C4-2B (cell line): ENCODE results near the gene GAMT.

Experiments
- H3K27ac ChIP-seq: fragments of 450-650 bp; 2 replicates; pipeline ENCODE4 v1.5.1; 2017
- ZFX ChIP-seq: fragments of 450-650 bp; IDR thresholded peaks from 2 replicates; pipeline ENCODE4 v1.6.1; 2017
- TF ChIP-seq, protein P1 (sequence below): fragments of 450-650 bp; conservative IDR thresholded peaks from 2 replicates; pipeline ENCODE4 v1.5.1; 2017; ENCODE audit warnings: mild to moderate bottlenecking

Gene GAMT

DNA sequence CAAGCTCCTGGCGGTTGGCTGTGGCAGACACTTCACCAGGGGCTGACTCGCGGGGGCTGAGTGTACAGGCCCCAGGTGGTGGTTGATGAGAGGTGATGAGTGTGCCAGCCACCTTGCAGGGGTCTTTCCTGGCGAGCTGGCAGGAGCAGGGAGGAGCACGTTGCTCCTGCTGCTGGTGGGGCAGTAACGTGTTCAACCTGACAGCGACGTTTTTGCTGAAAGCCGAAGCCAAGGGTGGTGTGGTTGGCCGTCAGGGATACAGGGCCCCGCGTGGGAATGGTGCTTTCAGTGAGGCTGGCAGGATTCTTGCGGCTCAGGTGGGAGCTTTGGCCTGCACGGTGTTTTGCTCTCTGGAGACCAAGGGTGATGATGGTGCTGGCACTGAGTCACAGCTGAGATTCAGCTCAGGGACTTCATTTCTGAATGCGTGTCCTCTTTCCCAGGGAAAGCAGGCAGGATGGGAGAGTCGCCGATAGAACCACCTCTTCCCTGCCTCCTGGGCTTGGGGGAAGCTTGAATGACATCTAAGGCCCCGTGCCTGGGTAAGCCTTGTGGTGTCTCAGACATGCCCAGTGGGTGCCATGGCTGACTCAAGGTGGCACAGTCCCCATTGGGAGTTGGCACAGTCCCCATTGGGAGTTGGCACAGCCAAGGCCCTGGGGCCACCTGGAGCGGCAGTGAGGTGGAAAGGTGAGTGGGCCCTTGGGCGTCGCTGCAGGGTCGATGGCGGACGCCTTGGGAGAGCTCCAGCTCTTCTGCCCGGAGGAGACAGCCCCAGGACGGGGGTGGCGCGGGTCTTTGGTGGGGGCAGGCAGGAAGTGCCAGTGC lies 14.9 kb upstream of the GAMT start:
- no peak for TF ChIP-seq ZFX
- TF ChIP-seq, protein P1, sequence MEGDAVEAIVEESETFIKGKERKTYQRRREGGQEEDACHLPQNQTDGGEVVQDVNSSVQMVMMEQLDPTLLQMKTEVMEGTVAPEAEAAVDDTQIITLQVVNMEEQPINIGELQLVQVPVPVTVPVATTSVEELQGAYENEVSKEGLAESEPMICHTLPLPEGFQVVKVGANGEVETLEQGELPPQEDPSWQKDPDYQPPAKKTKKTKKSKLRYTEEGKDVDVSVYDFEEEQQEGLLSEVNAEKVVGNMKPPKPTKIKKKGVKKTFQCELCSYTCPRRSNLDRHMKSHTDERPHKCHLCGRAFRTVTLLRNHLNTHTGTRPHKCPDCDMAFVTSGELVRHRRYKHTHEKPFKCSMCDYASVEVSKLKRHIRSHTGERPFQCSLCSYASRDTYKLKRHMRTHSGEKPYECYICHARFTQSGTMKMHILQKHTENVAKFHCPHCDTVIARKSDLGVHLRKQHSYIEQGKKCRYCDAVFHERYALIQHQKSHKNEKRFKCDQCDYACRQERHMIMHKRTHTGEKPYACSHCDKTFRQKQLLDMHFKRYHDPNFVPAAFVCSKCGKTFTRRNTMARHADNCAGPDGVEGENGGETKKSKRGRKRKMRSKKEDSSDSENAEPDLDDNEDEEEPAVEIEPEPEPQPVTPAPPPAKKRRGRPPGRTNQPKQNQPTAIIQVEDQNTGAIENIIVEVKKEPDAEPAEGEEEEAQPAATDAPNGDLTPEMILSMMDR, result no peak
- H3K27ac ChIP-seq, result peak overlapping the region; percentile 99

DNA sequence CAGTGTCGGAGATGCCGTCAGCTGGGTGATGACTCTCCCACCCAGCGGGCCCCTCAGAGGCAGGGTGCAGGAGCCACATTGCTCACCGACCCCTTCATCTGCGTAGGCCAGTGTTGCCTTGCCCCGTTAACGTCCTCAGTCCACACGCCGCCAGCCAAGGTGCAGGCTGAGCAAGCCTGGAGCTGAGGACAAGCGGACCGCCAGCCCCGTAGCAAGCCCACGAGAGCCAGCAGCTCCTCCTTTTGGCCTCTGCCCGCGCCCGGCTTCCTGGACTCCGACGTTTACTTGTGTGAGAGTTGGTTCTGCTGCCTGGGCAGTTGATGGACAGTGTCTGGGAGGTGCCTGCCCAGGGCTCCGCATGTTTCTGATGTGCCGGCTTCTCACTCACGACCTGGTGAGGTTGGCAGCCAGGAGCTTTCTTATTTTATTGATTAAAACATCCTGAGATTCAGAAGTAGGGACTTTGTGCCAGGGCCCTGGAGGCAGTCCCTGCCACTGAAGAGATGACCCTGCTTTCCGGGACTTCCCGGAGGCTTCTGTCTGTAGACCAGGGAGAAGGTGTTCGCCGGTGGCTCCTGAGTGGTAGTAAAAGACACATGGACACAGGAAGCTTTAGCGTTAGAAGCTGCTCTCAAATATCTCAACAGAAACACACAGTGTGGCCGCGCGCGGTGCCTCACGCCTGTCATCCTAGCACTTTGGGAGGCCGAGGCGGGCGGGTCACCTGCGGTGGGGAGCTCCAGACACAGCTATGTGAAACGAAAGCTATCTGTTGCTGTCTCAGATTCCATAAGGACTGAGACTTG lies 11.9 kb upstream of the GAMT start:
- no peak for TF ChIP-seq ZFX
- TF ChIP-seq, protein P1, result no peak
- peak overlapping the region; percentile 99 for H3K27ac ChIP-seq

DNA sequence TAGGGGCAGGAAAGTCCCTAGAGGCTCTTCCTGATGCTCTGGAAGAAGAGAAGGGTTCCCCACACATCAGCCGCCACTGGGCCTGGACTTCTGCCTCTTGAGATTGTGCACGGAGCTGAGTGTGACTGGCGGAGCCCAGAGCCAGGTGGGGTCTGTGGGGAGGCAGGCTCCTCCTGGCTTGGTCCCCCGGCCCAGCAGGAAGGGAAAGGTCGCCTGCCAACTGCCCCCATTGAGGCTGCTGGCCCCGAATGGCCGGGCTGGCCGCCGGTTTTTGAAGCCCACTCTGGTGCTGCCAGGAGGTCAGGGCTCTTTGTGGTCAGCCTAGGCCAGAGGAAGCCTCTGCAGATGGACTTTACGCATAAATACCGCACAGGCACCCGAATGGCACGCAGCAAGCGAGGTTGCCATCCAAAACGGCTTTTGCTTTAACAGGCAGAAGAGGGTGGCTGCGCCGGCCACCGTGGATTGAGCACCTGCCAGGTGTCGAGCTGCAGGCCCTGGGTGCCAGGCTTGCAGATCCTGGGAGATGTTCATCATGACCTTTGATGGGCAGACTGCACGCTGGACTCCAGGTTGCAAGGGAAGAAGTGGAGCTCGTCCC lies 11.1 kb upstream of the GAMT start:
- H3K27ac ChIP-seq, result peak overlapping the region; percentile 99
- TF ChIP-seq ZFX, result no peak
- TF ChIP-seq, protein P1, result no peak

DNA sequence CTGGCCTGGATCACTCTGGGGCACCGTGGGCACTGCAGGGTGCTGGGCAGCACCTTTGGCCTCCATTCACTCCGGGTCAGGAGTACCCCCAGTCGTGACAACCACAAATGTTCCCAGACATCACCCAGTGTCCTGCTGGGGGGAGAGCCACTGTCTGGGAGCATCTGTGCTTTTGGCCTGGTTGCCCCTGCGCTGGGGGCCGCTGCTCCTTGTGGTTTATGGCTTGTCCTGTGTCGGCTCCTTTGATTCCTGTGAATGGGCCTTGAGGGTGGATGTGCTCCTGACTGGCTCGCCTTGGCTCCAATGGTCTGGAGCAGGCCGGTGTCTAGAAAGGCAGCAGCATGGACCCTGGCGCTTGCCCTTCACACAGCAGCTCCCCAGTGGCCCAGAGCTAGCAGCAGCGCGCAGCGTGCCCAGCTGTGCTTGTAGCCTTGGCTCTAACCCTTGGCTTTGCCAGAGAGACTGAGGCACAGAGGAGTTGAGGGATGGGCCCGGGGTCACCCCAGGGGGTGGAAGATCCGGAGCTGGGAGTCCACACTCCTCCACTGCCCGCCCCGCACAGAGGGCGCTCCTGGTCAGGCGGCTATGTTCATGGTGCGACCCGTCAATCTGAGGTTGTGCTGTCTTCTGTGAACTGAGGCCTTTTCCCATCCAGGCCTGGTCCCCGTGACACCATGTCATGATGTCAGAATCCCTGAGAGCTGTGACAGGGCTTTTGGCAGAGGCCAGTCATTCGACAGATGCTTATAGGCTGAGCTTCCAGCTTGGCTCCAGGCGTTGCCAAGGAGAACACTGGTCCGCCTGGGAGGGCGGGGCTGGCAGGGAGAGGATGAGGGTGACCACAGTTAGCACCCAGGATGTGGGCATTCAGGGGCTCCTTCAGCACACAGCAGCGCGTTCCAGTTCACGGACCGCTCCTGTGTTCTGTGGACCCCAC lies 10.2 kb upstream of the GAMT start:
- no peak for TF ChIP-seq ZFX
- TF ChIP-seq, protein P1, result no peak
- peak overlapping the region; percentile 99 for H3K27ac ChIP-seq

DNA sequence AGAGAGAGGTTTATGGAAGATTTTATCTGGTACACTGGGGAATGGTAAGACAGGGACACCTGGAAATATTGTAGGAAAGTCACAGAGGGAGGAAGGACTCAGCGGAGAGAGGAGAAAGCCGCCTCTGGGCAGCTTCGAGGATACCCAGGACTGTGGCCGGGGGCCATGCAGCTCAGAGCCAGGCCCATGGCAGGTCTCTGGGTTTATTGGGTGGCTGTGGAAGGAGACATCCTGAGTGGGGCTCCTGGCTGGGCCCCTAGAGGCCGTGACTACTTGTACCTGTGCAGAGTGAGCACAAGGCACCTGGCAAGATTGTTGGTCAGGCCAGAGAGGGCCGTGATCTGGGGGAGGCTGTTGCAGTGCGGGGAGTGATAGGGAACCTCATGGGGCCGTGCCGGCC lies 9.4 kb upstream of the GAMT start:
- H3K27ac ChIP-seq, result peak overlapping the region; percentile 99
- no peak for TF ChIP-seq ZFX
- TF ChIP-seq, protein P1, result no peak

DNA sequence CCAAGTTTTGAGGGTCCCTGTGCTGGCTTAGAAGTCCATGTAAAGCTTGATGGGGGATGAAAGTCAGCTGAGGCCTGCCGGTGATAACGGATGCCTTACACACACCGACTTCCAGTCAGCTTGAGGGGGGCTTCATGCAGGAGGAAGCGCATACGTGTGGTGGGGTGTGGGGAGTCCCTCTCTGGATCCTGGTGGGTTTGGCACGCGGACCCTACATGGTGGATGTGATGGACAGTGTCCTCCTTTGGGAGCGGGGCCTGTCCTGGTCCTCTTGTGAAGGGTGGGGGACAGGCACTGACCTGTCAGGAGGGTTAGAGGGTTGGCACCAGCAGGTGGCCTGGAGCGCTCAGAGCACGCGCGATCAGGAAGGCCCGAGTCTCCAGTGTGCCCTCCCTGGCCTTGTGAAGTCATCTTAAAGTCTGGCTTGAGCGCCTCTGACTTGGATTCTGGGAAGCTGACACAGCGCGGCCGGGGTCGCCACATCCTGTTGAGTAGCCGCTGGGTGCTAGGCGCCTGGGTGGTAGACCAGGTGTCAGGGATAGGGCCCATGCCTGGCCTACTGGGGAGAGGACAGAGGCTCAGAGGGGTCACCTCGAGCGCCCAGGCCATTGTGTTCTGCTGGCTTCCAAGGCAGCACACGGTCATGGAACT lies 8.9 kb upstream of the GAMT start:
- TF ChIP-seq ZFX, result no peak
- TF ChIP-seq, protein P1, result no peak
- H3K27ac ChIP-seq, result peak overlapping the region; percentile 99
